Panc1 (cell line): ENCODE results near the gene PLET1. TPM values are rescaled to one million over a fixed set of nuclear protein-coding genes. Genes with fewer than 3 reads are reported as not detected.

Experiments used
- ATAC-seq: fragments of 200-7000 bp; cut with Tn5 transposase; 2 replicates; pipeline ENCODE4 v1.9.1; 2020; ENCODE audit warnings: mild to moderate bottlenecking, moderate library complexity
- BruUV-seq: library from RNA; stranded (reverse); fragments of 400-500 nt; replicated peaks from 2 replicates; lab custom pipeline; 2021; lab: Mats Ljungman, UMichigan
- CTCF ChIA-PET: fragments of 300-600 bp; sonication (Branson Sonifier 250); formaldehyde crosslinking; loops from one replicate; lab custom pipeline; 2022; ENCODE audit warnings: antibody characterized with exemption; lab: Charles Lee
- POLR2A ChIA-PET: fragments of 300-600 bp; sonication (Branson Sonifier 250); formaldehyde crosslinking; loops from one replicate; lab custom pipeline; 2022; ENCODE audit warnings: antibody characterized with exemption; lab: Charles Lee
- DNase-seq: peaks from one replicate; pipeline ENCODE4 v3.0.0-alpha.2; 2010; ENCODE audit warnings: low read depth, low spot score
- H3K27ac ChIP-seq: 2 replicates; pipeline ENCODE4 v1.5.1; 2011; ENCODE audit warnings: mild to moderate bottlenecking, low read length, inconsistent platforms
- H3K27me3 ChIP-seq: fragments of 200-500 bp; sonication (Bioruptor generic); 2 replicates; pipeline ENCODE4 v1.6.0; 2014; ENCODE audit warnings: low read length, inconsistent platforms; ENCODE audit not compliant: control insufficient read depth, insufficient read depth
- H3K36me3 ChIP-seq: fragments of 200-500 bp; sonication (Bioruptor generic); 2 replicates; pipeline ENCODE4 v1.5.1; 2014; ENCODE audit warnings: inconsistent platforms, mild to moderate bottlenecking, low read length, moderate library complexity; ENCODE audit not compliant: control insufficient read depth, insufficient read depth
- H3K4me1 ChIP-seq: 2 replicates; pipeline ENCODE4 v1.5.1; 2011; ENCODE audit warnings: inconsistent platforms, mild to moderate bottlenecking, low read length, moderate library complexity; ENCODE audit not compliant: control insufficient read depth, insufficient read depth
- H3K4me3 ChIP-seq, 2 experiments: 2 replicates each; pipeline ENCODE4 v1.5.1; 2011 to 2012; ENCODE audit warnings: low read depth in 2 of 2, low read length in 2 of 2, mild to moderate bottlenecking in 2 of 2, inconsistent platforms in 1 of 2, moderate library complexity in 1 of 2
- H3K9me3 ChIP-seq: fragments of 200-500 bp; sonication (Bioruptor generic); 2 replicates; pipeline ENCODE4 v1.5.1; 2014; ENCODE audit warnings: low read depth, mild to moderate bottlenecking, inconsistent platforms, low read length, moderate library complexity; ENCODE audit not compliant: control insufficient read depth, insufficient read depth
- POLR2AphosphoS5 ChIP-seq: IDR thresholded peaks from 2 replicates; pipeline ENCODE4 v1.6.1; 2012; ENCODE audit warnings: mild to moderate bottlenecking, low read depth, low read length, moderate library complexity
- SIN3A ChIP-seq: IDR thresholded peaks from 2 replicates; pipeline ENCODE4 v1.6.1; 2012; ENCODE audit warnings: low read depth, mild to moderate bottlenecking, low read length, moderate library complexity, borderline replicate concordance; ENCODE audit not compliant: insufficient read depth
- TCF7L2 ChIP-seq: IDR thresholded peaks from 2 replicates; pipeline ENCODE4 v1.6.1; 2011; ENCODE audit warnings: mild to moderate bottlenecking, low read depth, low read length, inconsistent platforms
- in situ Hi-C: cut with HindIII; loops from 2 replicates; pipeline ENCODE4 v1.10.0; 2016; ENCODE audit warnings: low sequenced_read_pairs, low pct_unique_long_range_greater_than_20kb
- intact Hi-C: fragments of 100-400 bp; cut with micrococcal nuclease; formaldehyde crosslinking; loops from one replicate; pipeline ENCODE4 v1.10.0; 2022; ENCODE audit not compliant: unreplicated experiment
- total RNA-seq: library from RNA; stranded (reverse); gene quantifications from one replicate; pipeline ENCODE4 v1.2.1, GENCODE V29; 2021; ENCODE audit not compliant: unreplicated experiment
- TF ChIP-seq, protein P1 (sequence below): fragments of 450-650 bp; IDR thresholded peaks from 2 replicates; pipeline ENCODE4 v1.5.1; 2017; ENCODE audit warnings: mild to moderate bottlenecking
- TF ChIP-seq, protein P2 (sequence below), 2 experiments: IDR thresholded peaks; 2 replicates each; pipeline ENCODE4 v1.6.1; 2011 to 2012; ENCODE audit warnings: low read depth in 2 of 2, control low read depth in 1 of 2, low read length in 1 of 2, mild to moderate bottlenecking in 1 of 2, moderate library complexity in 1 of 2; ENCODE audit not compliant: insufficient read depth in 1 of 2

The PLET1 gene
- total RNA-seq, 1 experiment from 2014 or later = not detected

DNA sequence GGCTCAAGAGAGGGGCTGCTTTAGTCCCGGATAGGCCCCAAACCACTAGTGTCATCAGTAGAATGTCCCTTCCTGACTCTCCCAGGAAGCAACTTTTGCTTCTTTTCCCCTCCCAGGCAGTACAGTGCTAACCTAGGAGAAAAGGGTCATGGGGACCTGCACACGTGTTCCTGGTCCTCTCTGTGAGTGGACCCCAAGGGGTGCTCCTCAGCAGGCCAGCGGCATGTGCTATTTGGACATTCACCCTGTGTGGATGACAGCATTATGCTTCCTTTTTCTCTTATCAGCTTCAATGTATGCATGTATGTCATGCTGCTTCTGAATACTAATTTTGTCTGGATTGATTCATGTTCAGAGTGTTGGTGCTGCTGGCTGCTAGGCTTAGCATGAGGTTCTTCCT, 18.1 kb upstream of the PLET1 start:
- Histone ChIP-seq H3K9me3 (no peaks in the 10 kb centered on the region), H3K36me3 (no peaks in the 10 kb centered on the region), H3K4me1 (peaks cover 4% of the 10 kb centered on the region; the same call in 1 of the 2 replicates), H3K4me3 (no peak overlapping the region), H3K27me3 (peaks cover 2% of the 10 kb centered on the region), H3K27ac (no peak overlapping the region)
- no TSS peak for BruUV-seq
- no peak for TF ChIP-seq SIN3A
- TF ChIP-seq POLR2AphosphoS5 = no peak
- no peak for TF ChIP-seq TCF7L2
- TF ChIP-seq, protein P1, sequence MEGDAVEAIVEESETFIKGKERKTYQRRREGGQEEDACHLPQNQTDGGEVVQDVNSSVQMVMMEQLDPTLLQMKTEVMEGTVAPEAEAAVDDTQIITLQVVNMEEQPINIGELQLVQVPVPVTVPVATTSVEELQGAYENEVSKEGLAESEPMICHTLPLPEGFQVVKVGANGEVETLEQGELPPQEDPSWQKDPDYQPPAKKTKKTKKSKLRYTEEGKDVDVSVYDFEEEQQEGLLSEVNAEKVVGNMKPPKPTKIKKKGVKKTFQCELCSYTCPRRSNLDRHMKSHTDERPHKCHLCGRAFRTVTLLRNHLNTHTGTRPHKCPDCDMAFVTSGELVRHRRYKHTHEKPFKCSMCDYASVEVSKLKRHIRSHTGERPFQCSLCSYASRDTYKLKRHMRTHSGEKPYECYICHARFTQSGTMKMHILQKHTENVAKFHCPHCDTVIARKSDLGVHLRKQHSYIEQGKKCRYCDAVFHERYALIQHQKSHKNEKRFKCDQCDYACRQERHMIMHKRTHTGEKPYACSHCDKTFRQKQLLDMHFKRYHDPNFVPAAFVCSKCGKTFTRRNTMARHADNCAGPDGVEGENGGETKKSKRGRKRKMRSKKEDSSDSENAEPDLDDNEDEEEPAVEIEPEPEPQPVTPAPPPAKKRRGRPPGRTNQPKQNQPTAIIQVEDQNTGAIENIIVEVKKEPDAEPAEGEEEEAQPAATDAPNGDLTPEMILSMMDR = no peak
- TF ChIP-seq, protein P2, sequence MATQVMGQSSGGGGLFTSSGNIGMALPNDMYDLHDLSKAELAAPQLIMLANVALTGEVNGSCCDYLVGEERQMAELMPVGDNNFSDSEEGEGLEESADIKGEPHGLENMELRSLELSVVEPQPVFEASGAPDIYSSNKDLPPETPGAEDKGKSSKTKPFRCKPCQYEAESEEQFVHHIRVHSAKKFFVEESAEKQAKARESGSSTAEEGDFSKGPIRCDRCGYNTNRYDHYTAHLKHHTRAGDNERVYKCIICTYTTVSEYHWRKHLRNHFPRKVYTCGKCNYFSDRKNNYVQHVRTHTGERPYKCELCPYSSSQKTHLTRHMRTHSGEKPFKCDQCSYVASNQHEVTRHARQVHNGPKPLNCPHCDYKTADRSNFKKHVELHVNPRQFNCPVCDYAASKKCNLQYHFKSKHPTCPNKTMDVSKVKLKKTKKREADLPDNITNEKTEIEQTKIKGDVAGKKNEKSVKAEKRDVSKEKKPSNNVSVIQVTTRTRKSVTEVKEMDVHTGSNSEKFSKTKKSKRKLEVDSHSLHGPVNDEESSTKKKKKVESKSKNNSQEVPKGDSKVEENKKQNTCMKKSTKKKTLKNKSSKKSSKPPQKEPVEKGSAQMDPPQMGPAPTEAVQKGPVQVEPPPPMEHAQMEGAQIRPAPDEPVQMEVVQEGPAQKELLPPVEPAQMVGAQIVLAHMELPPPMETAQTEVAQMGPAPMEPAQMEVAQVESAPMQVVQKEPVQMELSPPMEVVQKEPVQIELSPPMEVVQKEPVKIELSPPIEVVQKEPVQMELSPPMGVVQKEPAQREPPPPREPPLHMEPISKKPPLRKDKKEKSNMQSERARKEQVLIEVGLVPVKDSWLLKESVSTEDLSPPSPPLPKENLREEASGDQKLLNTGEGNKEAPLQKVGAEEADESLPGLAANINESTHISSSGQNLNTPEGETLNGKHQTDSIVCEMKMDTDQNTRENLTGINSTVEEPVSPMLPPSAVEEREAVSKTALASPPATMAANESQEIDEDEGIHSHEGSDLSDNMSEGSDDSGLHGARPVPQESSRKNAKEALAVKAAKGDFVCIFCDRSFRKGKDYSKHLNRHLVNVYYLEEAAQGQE (IDR thresholded peaks at IDR 0.05; ENCODE audit: insufficient read depth in 1 of 2, low read depth in 2 of 2, low read length in 1 of 2) = no peak
- intact Hi-C loops (no loop called here), in situ Hi-C loops (no loop called here)
- CTCF ChIA-PET = interaction anchor here (0.6 to 3.6 kb wide), 8 partner anchors 8 to 480 kb away, joined by 3 to 58 read pairs (median 4); no protein-coding TSS in a partner anchor
- POLR2A ChIA-PET = interaction anchor here (1.0 kb wide), 1 partner anchor 53 kb away, joined by 5 read pairs; the partner anchor contains the start of gene PTS
- DNase-seq (no peak), ATAC-seq (no peak)

DNA sequence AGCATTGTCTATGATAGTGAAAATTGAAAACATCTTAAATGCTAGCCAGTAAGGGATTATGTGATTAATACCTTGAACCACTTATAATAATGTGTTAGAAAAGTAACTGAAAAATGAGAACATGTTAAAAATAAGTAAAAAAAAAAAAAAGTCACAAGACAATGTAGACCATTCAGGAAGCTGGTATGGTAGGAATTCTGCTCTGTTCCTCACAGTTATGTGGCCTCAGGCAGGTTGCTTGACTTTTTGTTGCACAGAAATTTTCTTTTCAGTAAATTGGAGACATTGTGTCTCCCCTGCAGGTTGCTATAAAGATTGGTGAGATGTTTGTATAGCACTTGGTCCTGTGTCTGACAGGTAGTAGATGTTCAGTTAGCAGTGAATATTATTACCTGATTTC, 17.3 kb upstream of the PLET1 start:
- no peaks in the 10 kb centered on the region for H3K36me3 ChIP-seq
- BruUV-seq = no TSS peak
- H3K4me1 ChIP-seq = peaks cover 4% of the 10 kb centered on the region; the same call in 1 of the 2 replicates
- in situ Hi-C loops = no loop called here
- H3K27me3 ChIP-seq = peaks cover 2% of the 10 kb centered on the region
- DNase-seq = no peak
- TF ChIP-seq POLR2AphosphoS5 (no peak), TCF7L2 (no peak), SIN3A (no peak)
- TF ChIP-seq, protein P2 (IDR thresholded peaks at IDR 0.05; ENCODE audit: insufficient read depth in 1 of 2, low read depth in 2 of 2, low read length in 1 of 2) = no peak
- TF ChIP-seq, protein P1 = no peak
- CTCF ChIA-PET = no interaction called here
- no peak overlapping the region for H3K4me3 ChIP-seq
- intact Hi-C loops = no loop called here
- POLR2A ChIA-PET = no interaction called here
- no peak for ATAC-seq
- H3K27ac ChIP-seq = no peak overlapping the region
- H3K9me3 ChIP-seq = no peaks in the 10 kb centered on the region
